Effector CD4-positive, alpha-beta T cell (primary cell): ENCODE data around the gene IQCM. TPM values are rescaled to one million over a fixed set of nuclear protein-coding genes. Genes with fewer than 3 reads are reported as not detected.

ENCODE experiments used
- DNase-seq: peaks from one replicate; pipeline ENCODE4 v3.0.0-alpha.2; 2020
- total RNA-seq: gene quantifications from one replicate; lab custom pipeline; 2026; lab: John Stamatoyannopoulos, UW

IQCM gene, protein sequence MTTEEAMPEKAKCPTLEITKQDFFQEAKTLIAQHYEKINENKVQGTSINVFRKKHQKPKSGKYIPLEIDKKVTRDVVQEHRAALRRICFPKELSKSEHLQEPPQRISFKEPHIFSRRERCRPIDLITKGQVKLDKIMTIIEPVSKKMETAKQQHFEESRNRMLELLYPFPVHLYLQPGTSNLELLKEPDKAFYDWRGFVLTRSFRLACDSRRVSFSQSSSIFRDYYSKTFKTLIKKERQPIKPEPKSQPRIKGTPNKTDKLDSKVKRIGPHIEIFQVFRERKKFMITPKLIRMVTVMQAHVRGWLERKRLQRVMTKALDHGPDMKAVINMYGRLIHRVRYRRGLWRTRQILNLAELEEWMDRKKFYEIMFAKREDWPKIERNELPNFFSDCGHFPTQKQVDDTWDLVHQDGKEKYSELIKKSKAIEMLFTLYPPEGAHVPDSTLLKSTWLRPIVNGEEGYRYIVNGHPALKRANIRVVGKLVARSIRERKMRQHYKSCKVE
- total RNA-seq = not detected

DNA sequence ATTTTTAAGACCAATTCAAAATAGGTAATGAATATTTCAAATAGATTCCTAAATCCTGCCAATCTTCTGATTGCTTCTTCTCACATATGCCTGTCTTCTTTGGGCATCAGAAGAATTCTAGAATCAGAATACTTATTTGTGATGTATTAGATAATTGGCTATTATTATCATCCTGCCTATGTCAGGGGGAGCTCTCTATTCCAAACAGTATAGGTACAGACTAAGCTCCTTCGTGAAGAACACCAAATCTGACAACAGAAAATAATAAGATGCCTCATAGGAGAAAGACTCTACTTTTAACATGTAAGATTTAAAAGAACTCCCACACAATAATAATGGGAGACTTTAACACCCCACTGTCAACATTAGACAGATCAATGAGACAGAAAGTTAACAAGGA, at the start of gene IQCM:
IQCM (minus strand) TSS at position 101 of the 400 bp plus-strand sequence. CDS start 73,152 bp downstream, outside the sequence.
- no peak for DNase-seq

DNA sequence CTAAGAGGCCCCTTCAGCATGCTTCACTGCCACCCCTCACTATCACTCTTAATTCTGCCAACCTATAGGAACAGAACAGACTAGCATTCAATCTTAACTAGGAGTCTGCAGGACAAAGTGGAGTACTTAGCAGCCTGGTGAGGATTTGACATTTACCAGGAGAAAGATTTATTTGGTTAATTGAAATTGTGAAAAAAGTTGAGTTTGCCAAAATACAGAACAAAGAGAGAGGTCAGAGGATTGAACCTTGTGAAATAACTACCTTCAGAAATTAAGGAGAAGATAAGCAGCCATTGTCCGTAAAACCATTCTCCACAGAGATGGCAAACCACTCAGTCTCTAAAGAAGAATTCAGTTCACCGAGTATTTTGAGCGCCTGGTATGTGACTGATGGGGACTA, 41.8 kb upstream of the IQCM start:
- DNase-seq = no peak

DNA sequence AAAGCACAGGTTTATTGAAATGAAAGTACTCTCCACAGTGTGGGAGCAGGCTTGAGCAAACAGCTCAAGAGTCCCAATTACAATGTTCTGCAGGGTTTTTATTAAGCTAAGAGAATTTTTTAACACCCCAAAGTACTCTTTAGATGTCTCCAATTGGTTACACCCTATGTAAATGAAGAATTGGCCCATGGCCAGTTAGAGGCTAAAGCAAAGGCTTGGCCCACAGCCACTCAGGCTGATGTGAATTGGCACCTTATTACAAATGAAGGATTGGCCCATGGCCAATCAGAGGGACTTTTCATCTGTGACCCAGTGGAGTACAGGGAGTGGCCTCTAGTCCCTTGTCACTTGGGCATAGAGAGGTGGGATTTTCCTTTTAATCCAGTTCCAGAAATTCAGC, 30.1 kb upstream of the IQCM start:
- no peak for DNase-seq

DNA sequence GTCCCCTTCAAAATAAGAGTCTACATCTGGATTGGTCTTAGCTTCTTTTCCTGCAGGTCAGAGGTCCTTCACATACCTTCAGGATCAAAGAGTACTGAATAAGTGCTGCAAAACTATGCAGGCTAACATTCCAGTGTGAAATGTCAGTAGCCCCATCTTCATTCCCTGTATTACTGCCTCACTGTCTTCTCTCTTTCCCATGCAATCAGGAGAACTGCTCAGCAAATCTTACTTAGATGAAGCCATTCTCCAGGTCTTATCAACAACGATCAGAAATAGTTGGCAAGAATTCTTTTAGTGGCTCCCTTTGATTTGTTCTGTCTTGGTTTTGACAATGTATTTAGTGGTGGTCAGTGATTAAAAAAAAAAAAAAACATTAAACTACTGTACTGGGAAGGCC, 26.0 kb upstream of the IQCM start:
- no peak for DNase-seq

DNA sequence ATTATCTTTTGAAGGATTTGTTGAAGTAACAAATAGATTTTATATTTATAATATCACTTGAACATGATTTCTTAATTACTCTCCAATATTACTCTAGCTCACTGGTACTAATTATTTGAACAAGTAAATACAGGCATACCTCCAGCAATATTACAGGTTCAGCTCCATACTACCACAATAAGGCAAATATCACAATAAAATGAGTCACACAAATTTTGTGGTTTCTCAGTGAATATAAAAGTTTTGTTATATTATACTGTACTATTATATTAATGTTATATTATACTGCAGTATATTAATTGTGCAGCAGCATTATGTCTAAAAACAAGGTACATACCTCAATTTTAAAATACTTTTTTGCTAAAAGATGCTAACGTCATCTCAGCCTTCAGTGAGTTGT, 22.4 kb upstream of the IQCM start:
- no peak for DNase-seq

DNA sequence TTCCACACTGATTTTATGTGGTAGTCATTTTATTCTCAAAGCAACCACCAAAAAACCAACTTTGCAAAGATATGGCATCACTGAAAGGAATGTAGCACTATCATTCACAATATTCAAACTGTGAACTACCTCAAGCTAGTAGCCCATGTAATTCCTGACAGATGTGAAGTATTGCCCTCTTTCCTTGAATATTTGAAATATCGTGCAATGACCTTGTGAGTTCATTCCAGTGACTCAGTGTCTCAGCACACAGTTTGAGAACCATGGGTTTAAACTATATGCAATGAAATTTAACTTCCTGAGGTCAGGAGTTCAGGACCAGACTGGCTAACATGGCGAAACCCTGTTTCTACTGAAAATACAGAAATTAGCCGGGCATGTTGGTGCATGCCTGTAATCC, 20.9 kb upstream of the IQCM start:
- DNase-seq = no peak

DNA sequence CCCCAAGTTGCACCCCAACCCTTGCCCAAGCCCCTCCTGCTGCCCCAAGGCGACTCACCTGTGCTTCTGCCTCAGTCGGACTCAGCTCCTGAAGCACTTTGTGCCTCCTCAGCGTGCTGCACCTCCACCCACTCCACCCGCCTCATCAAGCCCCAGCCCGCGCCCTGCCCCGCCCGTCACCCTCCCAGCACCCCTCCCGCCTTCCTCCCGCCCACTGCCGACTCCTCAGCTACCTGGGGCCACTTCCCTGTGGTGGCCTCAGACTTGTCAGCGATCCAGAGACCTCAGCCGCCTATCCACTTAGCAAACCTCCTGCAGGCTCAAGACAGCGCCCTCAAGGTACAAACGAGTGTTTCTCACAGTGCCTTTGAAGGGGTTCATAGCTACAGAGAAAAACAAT, 19.6 kb upstream of the IQCM start:
- DNase-seq = no peak

DNA sequence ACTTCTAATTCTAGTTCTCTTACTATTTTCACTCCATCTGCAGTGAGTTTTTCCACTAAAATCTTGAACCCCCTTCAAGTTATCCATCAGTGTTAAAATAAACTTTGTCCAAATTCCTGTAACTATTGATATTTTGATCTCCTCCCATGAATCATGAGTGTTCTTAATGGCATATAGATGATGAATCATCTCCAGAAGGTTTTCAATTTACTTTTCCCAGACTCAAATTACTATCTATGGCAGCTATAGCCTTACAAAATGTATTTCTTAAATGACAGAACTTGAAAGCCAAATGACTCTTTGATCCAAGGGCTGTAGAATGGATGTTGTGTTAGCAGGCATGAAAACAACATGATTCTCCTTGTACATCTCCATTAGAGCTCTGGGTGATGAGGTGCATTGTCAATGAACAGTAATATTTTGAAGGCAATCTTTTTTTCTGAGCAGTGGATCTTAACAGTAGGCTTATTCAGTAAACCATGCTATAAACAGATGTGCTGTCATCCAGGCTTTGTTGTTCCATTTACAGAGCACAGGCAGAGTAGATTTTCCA, 16.1 kb upstream of the IQCM start:
- no peak for DNase-seq

DNA sequence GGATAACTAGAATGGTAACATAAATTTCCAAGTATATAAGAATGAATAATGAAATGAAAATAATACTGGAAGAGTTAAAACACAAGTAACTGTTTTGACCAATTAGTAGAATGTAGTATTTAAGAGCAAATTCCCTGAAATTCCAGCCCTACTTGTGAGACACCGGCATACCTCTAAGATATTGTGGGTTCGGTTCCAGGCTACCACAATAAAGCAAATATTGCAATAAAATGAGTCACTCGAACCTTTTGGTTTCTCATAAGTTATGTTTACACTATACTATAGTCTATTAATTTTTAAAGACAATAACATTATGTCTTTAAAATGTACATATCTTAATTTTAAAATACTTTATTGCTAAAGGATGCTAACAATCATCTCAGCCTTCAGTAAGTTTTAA, 15.2 kb upstream of the IQCM start:
- no peak for DNase-seq

DNA sequence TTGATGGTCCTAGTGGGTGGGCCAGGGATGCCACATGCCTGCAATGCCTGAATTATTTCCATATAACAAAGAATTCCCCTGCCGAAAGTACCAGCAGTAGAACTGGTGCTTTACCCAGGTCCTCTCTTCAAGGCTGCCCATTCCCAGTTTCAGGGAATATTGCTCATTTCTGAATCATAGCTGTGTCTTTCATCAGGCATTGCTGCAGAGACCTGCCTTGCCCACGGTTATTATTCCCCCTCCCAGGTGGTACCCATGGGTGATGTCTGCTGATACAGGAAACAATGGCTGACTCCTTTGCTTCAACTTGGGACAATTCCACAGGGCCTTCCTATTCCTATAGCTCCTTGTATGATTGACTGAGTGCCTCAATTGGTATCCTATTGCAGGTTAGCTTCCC, 9.7 kb upstream of the IQCM start:
- DNase-seq = no peak

DNA sequence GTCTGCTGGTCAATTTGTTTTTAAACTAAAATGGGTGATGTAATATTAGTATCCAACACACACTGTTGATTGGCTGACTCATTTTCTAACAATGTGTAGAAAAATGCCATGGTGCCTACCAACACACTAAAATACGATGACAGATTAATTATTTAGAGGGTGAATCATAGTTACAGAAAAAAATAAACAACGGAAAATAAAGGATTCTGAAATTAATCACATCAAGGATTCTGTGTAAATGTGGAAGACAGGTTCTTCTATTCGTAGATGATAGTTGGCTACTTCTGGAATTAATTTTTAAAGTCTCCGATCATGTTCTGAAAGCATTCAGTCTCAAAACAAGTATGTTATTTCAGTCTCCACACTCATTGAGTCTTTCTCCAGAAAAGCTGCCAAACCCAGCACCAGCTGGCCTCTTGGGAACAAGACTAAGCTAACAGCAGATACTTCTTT, 8.2 kb upstream of the IQCM start:
- DNase-seq = no peak

DNA sequence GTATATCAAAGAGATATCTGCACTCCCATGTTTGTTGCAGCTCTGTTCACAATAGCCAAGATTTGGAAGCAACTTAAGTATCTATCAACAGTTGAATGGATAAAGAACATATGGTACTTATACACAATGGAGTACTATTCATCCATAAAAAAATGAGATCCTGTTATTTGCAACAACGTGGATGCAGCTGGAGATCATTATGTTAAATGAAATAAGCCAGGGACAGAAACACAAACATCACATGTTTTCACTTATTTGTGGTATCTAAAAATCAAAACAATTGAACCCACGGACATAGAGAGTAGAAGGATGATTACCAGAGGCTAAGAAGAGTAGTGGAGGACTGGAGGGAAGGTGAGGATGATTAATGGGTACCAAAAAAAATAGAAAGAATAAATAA, 14.2 kb downstream of the IQCM start:
- no peak for DNase-seq

DNA sequence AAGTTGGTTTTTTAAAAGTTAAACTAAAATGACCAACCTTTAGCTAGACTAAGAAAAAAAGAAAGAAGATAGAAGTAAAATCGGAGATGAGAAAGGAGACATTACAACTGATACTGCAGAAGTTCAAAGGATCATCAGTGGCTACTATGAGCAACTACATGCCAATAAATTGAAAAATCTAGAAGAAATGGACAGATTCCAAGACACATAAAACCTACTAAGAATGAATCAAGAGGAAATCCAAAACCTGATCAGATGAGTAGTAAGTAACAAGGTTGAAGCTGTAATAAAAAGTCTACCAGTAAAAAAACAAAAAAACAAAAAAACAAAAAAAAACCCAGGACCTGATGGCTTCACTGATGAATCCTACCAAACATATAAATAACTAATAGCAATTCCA, 16.1 kb downstream of the IQCM start:
- no peak for DNase-seq

DNA sequence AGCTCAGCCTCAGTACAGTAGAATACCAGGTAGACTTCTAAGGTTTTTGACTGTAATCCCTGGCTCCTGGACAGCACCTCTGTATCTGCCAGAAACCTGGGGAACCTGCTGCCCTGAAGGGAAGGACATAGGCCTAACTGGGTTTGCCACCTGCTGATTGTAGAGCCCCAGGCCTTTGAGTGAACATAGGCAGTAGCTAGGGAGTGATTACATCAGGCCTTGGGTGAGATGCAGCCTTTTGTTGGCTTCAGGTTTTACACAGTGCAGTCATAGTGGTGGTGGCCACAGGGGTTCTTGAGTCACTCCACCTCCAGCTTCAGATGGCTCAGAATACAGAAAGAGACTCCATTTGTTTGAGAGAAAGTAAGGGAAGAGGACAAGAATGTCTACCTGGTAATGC, 19.3 kb downstream of the IQCM start:
- DNase-seq = no peak

DNA sequence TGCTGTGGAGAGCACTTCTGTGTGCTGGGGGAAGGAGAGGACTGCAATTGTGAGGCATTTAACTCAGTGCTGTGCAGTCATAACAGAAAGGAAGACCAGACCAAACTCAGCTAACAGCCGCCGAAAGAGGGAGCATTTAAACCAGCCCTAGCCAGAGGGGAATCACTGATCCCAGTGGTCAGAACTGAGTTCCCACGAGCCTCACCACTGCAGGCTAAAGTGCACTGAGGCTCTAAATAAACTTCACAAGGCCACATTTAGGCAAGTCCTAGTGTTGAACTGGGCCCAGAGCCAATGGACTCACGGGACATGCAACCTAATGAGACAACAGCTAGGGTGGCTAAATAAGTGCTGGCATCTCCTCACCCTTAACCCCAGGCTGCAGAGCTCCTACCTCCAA, 20.4 kb downstream of the IQCM start:
- no peak for DNase-seq

DNA sequence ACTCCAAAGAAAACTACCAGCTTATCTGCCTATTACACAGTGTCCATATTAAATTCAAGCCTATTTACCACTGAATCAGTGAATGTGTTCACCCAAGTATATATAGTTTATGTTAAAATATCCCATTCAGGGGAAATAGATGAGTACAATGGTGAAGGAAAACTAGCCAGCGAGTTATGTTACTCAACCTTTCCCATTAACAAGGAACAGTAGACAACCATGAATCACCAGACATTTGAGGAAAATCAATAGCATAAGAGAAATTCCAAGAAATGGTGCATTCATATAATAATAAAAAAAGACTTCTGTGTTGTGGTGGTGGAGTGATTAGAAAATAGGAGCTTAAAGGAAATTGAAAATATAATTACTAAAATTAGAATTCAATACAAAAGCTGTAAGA, 21.3 kb downstream of the IQCM start:
- DNase-seq = no peak

DNA sequence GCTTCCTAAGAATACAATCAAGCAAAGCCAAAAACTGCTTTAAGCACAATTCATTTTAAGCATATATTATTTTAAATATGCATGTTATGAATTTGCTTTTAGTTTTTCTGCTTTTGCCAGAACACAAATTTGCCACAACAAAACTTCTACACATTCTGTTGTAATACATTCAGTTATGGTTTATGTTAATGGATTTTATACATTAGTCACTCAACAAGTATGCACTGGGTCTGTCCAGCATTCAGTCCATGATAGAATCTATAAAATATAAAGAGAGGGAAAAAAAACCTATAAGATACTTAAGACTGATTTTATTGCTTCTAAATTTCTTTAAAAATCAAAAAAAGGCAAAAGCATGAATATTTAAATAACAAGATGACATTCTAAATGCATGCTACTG, 22.2 kb downstream of the IQCM start:
- DNase-seq = no peak

DNA sequence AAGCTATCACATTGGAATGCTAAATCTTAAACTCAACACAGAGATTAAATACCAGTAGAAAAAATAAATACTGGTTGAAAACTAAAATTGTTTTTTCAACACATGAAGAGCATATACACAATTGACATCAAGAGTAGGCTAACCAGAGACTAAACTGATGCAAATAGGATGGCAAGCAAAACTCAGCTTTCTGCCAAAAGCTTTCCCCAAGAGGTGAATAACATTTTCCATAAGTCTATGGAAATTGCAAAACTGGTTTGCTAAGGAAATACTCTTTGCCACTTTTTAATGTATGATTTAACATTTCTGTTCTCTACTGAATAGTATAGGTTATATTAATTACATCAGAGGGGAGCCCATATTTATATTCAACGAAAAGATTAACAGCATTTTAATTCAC, 23.8 kb downstream of the IQCM start:
- DNase-seq = no peak

DNA sequence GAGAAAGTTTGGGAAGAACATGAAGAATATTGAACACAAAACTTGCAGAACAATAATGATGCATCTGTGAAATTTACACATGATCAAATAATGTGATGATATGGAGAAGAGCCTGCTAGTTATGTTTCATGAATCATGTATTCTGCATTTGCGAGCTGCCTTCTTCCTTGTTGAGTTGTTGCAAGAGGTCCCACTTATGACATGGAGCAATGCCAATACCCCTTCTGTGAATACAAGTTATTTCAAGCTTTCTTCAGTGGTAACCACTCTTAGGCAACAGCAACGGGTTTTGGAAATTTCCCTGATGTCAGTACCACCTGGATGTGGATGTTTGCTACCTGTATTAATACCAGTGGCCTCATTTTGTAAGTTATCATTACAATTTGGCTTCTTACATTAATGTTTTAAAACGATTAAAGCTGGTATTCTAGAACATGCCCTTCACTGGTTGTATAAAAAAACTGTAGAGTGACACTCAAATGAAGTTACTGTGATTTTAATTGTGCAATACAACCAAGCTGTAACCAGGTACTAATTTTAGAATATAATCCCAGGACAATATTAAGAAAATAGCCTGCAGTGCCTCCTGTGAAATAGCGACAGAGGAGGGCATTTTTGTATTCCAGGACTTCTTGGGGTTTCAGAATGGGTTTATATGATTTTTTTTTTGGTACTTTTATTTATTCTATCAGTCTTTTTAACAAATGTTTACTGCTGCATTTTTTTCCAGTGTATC, 25.3 kb downstream of the IQCM start:
- DNase-seq = no peak

DNA sequence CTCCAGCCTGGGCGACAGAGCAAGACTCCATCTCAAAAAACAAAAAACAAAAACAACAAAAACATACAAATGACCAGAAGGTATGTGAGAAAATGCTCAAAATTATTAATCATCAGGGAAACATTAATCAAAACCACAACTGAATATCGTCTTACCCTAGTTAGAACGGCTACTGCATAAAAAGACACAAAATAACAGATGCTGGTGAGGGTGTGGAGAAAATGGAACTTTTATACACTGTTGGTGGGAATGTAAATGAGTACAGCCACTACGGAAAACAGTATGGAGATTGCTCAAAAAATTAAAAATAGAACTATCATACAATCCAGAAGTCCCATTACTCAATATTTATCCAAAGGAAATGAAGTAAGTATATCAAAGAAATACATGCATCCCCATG, 27.3 kb downstream of the IQCM start:
- no peak for DNase-seq

DNA sequence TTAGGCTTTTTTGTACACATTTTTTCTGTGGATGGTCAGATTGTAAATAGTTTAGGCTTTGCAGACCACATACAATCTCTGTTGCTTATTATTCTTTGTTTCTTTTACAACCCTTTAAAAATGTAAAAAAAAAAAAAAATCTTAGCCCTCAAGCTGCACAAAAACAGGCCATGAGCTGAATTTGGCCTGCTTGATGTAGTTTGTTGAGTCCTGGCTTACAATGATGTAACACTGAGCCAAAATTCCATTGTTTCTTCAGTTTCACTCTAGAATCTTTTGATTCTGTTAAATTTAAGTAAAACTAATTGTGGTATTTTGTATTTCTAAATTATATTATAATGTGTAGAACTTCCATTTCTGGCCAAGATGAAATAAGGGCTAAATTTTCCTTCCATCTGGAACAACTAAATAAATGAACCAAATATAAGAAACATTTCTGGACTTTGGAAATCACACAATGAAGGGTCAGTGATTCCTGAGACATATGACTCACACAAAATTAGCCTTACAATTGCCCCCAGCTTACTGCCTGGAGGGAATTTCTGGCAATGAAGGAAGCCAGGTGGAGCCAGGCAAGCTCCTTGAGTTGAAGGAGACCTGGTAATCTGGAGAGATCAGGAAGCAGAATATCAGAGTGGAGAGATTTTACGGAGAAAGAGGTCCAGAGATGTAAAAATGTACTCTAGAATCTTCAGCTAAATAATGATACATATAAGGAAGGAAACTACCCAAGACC, 29.8 kb downstream of the IQCM start:
- DNase-seq = no peak

DNA sequence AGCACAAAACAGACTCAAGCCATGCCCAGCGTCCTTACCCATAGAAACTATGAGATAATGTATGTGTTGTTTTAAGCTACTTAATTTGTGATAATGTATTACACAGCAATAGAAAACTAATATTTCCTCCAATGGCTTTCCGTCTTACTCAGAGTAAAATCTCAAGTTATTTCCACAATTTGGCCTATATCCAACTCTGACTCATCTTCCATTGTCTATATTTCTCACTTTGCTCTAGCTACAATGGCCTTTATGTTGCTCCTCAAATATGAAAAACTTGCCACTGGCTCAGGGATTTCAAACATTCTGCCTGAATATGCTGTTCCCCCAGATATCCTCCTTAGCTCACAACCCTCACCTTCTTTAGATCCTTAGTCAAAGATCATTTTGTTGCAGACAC, 31.6 kb downstream of the IQCM start:
- no peak for DNase-seq

DNA sequence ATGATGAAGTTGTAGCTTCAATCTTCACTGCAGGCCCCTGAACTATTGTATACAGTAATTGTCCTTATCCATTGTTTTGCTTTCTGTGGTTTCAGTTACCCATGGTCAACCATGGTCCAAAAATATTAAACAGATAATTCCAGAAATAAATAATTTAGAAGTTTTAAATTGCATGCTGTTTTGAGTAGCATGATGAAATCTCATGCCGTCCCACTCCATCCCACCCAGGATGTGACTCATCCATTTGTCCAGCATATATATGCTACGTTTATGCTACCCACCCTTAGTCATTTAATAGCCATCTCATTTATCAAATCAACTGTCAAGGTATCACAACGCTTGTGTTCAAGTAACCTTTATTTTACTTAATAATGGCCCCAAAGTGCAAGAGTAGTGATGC, 34.5 kb downstream of the IQCM start:
- DNase-seq = no peak
